ENCODE data around the gene TRPC1.

DNA sequence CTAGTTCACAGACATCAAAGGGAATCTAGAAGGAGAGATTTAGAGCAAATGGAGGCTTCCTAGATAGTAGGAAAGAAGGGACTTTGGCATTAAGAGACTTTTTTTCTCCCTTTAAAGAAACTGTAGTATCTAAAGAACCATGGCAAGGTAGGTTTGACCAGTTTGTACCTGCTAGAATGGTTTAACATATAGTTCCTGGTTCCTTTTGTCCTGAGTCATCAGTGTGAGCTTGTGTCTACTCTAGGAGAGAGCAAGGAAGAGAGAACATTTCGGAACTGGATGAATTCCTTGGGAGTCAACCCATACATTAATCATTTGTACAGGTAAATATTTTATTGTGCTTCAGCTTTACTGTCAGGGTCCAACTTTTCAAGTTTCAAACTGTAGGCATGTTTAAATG, 29.6 kb upstream of the TRPC1 start:
- TF ChIP-seq, protein P1, sequence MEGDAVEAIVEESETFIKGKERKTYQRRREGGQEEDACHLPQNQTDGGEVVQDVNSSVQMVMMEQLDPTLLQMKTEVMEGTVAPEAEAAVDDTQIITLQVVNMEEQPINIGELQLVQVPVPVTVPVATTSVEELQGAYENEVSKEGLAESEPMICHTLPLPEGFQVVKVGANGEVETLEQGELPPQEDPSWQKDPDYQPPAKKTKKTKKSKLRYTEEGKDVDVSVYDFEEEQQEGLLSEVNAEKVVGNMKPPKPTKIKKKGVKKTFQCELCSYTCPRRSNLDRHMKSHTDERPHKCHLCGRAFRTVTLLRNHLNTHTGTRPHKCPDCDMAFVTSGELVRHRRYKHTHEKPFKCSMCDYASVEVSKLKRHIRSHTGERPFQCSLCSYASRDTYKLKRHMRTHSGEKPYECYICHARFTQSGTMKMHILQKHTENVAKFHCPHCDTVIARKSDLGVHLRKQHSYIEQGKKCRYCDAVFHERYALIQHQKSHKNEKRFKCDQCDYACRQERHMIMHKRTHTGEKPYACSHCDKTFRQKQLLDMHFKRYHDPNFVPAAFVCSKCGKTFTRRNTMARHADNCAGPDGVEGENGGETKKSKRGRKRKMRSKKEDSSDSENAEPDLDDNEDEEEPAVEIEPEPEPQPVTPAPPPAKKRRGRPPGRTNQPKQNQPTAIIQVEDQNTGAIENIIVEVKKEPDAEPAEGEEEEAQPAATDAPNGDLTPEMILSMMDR (IDR thresholded peaks at IDR 0.05) = no peak
- no peak for TF ChIP-seq POLR2A (IDR thresholded peaks at IDR 0.05)
